Renal cortex interstitium (tissue), 11 donors: ENCODE data around the gene LAT. TPM values are rescaled to one million over a fixed set of nuclear protein-coding genes. Genes with fewer than 3 reads are reported as not detected.

Experiments used
- DNase-seq, 11 donors: peaks; one replicate each; pipeline ENCODE4 v3.0.0-alpha.2; 2013; ENCODE audit warnings: low read depth in 9 of 11, low spot score in 4 of 11; ENCODE audit errors: extremely low read depth in 1 of 11
- polyA plus RNA-seq, 3 donors: library from polyadenylated mRNA; unstranded; fragments of 120-200 nt; gene quantifications; one replicate each; pipeline ENCODE4 v1.2.1, GENCODE V29; 2013; ENCODE audit not compliant: insufficient read length in 3 of 3

The LAT gene
- polyA plus RNA-seq, 3 donors = 5.3 to 9.3 (median 6.7) TPM

DNA sequence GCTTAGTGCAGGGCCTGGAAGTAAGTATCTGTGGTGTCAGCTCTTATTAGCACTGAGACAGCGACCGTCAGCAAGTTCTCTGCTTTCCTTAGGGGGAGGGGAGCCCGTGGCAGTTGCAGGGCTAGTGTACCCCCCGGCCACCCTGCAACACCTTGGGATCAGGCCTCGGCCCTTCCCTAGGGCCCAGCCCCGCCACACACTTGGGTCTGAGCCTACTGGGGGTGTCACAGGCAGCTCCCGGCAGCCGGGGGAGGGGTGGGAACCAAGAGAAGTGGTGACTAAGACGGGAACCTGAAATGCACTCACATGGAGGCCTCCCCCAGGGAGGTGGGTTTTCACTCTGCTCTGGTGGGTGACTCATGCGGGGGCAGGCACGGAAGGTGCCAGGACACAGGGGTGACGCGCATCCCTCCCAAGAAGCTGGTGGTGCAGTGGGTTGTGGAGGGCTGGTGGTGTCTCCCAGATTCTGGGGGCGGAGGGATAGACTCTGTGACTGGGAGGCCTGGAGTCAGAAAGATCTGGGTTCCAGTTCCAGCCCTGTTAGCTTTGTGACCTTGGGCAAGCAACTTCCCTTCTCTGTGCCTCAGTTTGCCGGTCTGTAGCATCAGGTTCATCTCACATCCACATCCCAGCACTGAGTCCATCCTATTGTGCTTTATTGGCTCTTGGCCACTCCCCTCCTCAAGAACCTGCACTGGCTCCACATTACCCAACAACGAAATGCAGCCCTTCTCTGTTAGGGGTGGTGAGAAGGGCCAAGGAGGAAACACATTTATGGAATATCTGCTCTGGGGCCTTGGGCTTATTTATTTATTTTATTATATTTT lies 44.5 kb downstream of the LAT start:
- peak in 4 of 11 donors; percentile 4 to 11 (median 10) for DNase-seq

DNA sequence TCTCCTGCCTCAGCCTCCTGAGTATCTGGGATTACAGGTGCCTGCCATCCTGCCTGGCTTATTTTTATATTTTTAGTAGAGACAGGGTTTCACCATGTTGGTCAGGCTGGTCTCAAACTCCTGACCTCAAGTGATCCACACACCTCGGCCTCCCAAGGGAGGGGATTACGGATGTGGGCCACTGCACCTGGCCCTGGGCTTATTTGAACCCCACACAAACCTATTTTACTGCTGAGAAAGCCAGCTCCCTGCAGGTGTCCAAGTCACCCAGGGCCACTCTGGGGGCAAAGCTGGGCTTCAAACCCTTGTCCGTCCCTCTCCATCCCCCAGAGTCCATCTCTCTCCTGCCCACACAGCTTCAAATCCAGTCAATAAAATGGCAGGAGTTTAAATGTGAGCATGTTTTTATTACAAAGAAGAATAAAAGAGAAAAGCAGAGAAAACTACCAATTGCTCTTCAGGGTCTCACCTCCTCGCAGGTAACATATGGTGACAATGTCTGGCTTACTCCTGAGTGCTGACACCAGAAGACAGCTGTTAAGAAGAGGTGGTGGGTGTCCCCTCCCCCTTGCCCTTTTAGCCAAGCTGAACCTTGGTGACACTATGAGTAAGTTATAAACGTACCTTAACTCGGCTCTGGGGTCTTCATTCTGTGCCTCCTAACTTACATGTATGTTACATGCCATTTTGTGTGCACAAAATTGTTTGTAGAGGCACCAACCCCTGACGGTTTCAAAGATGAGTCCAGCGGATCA lies 45.4 kb downstream of the LAT start:
- DNase-seq = no peak

Other genes with a start within 250 kb of the LAT start
- 1 to 10 TPM; 1.3 to 2.4 (median 1.7) TPM for gene NPIPB9, start 233.3 kb upstream of the LAT start, polyA plus RNA-seq
- 100 to 1,000 TPM in 2 of 3 donors, 10 to 100 TPM in 1; 84.8 to 148 (median 129) TPM for gene ATXN2L, start 162.1 kb upstream of the LAT start, polyA plus RNA-seq
- gene TUFM, start 138.7 kb upstream of the LAT start, polyA plus RNA-seq = 100 to 1,000 TPM; 196 to 229 (median 212) TPM
- gene SH2B1, start 121.2 kb upstream of the LAT start, polyA plus RNA-seq = 10 to 100 TPM; 57.3 to 84.7 (median 68.5) TPM
- 1 to 10 TPM; 4.6 to 4.9 (median 4.8) TPM for gene ATP2A1, start 106.6 kb upstream of the LAT start, polyA plus RNA-seq
- gene RABEP2, start 59.8 kb upstream of the LAT start, polyA plus RNA-seq = 10 to 100 TPM; 17.5 to 30.7 (median 26.0) TPM
- gene CD19, start 53.1 kb upstream of the LAT start, polyA plus RNA-seq = 1 to 10 TPM; 3.2 to 5.4 (median 4.7) TPM
- 10 to 100 TPM; 39.1 to 78.6 (median 48.2) TPM for gene NFATC2IP, start 34.1 kb upstream of the LAT start, polyA plus RNA-seq
- 10 to 100 TPM; 36.0 to 52.5 (median 50.9) TPM for gene SPNS1, start 10.3 kb upstream of the LAT start, polyA plus RNA-seq